LNCaP clone FGC (cell line): Measurements from ENCODE around the gene KRTAP15-1.

Experiments used
- DNase-seq: peaks from one replicate; pipeline ENCODE4 v3.0.0-alpha.2; 2011; ENCODE audit warnings: low read depth
- H3K4me3 ChIP-seq: 2 replicates; pipeline ENCODE4 v1.5.1; 2011; ENCODE audit warnings: mild to moderate bottlenecking, low read depth, low read length, control low read depth
- TF ChIP-seq, protein P1 (sequence below): IDR thresholded peaks from 2 replicates; pipeline ENCODE4 v1.5.1; 2012; ENCODE audit warnings: mild to moderate bottlenecking; ENCODE audit not compliant: control insufficient read depth, insufficient read depth; ENCODE audit errors: extremely low read depth

The KRTAP15-1 gene

DNA sequence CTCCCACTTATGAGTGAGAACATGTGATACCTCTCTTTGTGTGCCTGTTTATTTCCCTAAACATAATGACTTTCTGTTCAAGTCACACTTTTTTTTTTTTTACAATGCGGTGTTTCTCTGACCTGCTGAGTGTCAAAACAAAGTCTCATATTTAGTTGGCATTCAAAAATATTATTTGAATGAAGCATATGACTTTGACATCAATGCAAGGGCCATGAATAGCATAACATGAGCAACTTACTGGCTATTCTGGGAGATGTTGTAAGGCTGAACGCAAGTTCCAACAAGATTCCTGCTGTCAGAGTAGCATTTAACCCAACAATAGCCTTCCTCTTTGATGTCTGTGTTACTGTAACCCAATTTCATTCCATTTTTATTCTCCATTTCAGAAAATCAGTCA, 42.1 kb downstream of the KRTAP15-1 start:
- TF ChIP-seq, protein P1, sequence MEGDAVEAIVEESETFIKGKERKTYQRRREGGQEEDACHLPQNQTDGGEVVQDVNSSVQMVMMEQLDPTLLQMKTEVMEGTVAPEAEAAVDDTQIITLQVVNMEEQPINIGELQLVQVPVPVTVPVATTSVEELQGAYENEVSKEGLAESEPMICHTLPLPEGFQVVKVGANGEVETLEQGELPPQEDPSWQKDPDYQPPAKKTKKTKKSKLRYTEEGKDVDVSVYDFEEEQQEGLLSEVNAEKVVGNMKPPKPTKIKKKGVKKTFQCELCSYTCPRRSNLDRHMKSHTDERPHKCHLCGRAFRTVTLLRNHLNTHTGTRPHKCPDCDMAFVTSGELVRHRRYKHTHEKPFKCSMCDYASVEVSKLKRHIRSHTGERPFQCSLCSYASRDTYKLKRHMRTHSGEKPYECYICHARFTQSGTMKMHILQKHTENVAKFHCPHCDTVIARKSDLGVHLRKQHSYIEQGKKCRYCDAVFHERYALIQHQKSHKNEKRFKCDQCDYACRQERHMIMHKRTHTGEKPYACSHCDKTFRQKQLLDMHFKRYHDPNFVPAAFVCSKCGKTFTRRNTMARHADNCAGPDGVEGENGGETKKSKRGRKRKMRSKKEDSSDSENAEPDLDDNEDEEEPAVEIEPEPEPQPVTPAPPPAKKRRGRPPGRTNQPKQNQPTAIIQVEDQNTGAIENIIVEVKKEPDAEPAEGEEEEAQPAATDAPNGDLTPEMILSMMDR = no peak
- no peak overlapping the region for H3K4me3 ChIP-seq
- DNase-seq = no peak

DNA sequence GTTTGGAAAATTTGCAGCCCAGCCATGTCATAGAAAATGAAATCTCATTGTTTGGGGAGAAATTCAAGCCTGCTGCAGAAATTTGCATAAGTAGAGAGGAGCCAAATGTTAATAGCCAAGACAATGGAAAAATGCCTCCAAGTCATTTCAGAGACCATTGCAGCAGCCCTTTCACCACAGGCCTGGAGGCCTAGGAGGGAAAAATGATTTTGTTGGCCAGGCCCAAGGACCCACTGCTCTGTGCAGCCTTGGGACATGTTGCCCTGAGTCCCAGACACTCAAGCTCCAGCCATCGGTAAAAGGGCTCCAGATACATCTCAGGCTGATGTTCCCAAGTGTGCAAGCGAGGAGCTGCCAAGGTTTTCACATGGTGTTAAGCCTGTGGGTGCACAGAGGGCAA, 46.1 kb downstream of the KRTAP15-1 start:
- TF ChIP-seq, protein P1 = no peak
- no peak overlapping the region for H3K4me3 ChIP-seq
- no peak for DNase-seq

DNA sequence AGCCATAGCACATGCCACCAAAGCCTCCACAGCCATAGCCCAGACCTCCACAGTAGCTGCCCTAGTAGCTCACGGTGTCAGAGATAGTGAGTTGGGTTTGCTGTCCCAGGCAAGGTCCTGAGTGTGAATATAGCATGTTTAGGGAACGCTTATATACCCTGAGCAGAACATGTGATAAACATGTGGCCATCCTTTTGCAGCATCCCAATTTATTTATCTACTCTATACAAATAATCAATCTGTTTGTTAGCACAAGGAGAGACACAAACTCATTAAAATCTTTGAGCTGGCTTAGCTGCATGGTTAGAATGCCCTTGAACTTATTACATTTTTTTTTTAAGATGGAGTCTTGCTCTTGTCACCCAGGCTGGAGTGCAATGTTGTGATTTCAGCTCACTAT, 47.3 kb downstream of the KRTAP15-1 start, which contains the start of gene KRTAP19-2:
TSS of gene KRTAP19-2 (minus strand) at position 101 of the 400 bp plus-strand sequence. CDS start at position 13, 88 bp downstream.
- DNase-seq = no peak
- TF ChIP-seq, protein P1 = no peak
- no peak within 1 kb of the TSS for H3K4me3 ChIP-seq
